22Rv1 (cell line): ENCODE results near the gene ACTMAP.
"Not testable (repeated sequence)": the region's sequence is repeated elsewhere in the genome, so short reads cannot be mapped to it uniquely, and the experiment has no call there.

Experiments
- ZFX ChIP-seq: fragments of 450-650 bp; IDR thresholded peaks from 2 replicates; pipeline ENCODE4 v1.6.1; 2017; ENCODE audit warnings: antibody characterized with exemption, borderline replicate concordance
- TF ChIP-seq, protein P1 (sequence below): fragments of 450-650 bp; IDR thresholded peaks from 2 replicates; pipeline ENCODE4 v1.5.1; 2017; ENCODE audit warnings: mild to moderate bottlenecking

DNA sequence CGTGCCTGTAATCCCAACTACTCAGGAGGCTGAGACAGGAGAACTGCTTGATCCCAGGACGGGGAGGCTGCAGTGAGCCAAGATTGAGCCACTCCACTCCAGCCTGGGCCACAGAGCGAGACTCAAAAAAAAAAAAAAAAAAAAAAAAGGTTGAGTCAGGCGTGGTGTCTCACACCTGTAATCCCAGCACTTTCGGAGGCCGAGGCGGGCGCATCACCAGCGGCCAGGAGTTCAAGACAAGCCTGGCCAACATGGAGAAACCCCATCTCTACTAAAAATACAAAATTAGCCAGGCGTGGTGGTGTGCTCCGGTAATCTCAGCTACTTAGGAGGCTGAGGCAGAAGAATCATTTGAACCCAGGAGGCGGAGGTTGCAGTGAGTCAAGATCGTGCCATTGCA lies 16.1 kb upstream of the ACTMAP start:
- TF ChIP-seq, protein P1, sequence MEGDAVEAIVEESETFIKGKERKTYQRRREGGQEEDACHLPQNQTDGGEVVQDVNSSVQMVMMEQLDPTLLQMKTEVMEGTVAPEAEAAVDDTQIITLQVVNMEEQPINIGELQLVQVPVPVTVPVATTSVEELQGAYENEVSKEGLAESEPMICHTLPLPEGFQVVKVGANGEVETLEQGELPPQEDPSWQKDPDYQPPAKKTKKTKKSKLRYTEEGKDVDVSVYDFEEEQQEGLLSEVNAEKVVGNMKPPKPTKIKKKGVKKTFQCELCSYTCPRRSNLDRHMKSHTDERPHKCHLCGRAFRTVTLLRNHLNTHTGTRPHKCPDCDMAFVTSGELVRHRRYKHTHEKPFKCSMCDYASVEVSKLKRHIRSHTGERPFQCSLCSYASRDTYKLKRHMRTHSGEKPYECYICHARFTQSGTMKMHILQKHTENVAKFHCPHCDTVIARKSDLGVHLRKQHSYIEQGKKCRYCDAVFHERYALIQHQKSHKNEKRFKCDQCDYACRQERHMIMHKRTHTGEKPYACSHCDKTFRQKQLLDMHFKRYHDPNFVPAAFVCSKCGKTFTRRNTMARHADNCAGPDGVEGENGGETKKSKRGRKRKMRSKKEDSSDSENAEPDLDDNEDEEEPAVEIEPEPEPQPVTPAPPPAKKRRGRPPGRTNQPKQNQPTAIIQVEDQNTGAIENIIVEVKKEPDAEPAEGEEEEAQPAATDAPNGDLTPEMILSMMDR, result not testable (repeated sequence)
- TF ChIP-seq ZFX, result not testable (repeated sequence)
